ENCODE data around the gene USH1C.

USH1C gene

GRCh38 chr11:17556999-17557398 is 12.8 kb upstream of the USH1C start:
- Histone ChIP-seq H3F3A (ENCODE audit: insufficient read depth, low read length) (no peaks in the 10 kb centered on the region), H3K9ac (ENCODE audit: low read length) (no peak overlapping the region), H3K4me1 (ENCODE audit: low read length) (no peaks in the 10 kb centered on the region), H3K9me2 (replicated peaks; ENCODE audit: insufficient read depth, low read length) (no peaks in the 10 kb centered on the region), H3K27ac (ENCODE audit: low read length) (no peak overlapping the region), H3K27me3 (replicated peaks; ENCODE audit: insufficient read depth, low read length) (0 out of 2 replicates have a peak, but pooled peaks cover 3% of the 10 kb centered on the region), H4K20me1 (ENCODE audit: insufficient read depth, low read length) (no peaks in the 10 kb centered on the region), H3K9me3 (replicated peaks; ENCODE audit: insufficient read depth, low read length) (no peaks in the 10 kb centered on the region), H3K79me2 (ENCODE audit: low read length) (no peaks in the 10 kb centered on the region), H3K4me3 (ENCODE audit: low read length) (no peak overlapping the region), H3K4me2 (ENCODE audit: low read depth, low read length) (no peak overlapping the region), H2AFZ (ENCODE audit: low read length) (no peak overlapping the region), H3K36me3 (replicated peaks; ENCODE audit: insufficient read depth, low read length) (no peaks in the 10 kb centered on the region)
- no peak for DNase-seq
- no peak for TF ChIP-seq EZH2phosphoT487 (IDR thresholded peaks at IDR 0.05; ENCODE audit: low read length)
- TF ChIP-seq, protein P1, sequence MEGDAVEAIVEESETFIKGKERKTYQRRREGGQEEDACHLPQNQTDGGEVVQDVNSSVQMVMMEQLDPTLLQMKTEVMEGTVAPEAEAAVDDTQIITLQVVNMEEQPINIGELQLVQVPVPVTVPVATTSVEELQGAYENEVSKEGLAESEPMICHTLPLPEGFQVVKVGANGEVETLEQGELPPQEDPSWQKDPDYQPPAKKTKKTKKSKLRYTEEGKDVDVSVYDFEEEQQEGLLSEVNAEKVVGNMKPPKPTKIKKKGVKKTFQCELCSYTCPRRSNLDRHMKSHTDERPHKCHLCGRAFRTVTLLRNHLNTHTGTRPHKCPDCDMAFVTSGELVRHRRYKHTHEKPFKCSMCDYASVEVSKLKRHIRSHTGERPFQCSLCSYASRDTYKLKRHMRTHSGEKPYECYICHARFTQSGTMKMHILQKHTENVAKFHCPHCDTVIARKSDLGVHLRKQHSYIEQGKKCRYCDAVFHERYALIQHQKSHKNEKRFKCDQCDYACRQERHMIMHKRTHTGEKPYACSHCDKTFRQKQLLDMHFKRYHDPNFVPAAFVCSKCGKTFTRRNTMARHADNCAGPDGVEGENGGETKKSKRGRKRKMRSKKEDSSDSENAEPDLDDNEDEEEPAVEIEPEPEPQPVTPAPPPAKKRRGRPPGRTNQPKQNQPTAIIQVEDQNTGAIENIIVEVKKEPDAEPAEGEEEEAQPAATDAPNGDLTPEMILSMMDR (IDR thresholded peaks at IDR 0.05; ENCODE audit: low read length): no peak
- no peak for TF ChIP-seq EZH2 (optimal IDR thresholded peaks at IDR 0.05; ENCODE audit: low read depth, low read length)

GRCh38 chr11:17554487-17554886 is 10.3 kb upstream of the USH1C start:
- no peaks in the 10 kb centered on the region for H4K20me1 ChIP-seq (ENCODE audit: insufficient read depth, low read length)
- no peak overlapping the region for H3K4me2 ChIP-seq (ENCODE audit: low read depth, low read length)
- no peak overlapping the region for H3K27ac ChIP-seq (ENCODE audit: low read length)
- no peak overlapping the region for H3K9ac ChIP-seq (ENCODE audit: low read length)
- no peaks in the 10 kb centered on the region for H3K4me1 ChIP-seq (ENCODE audit: low read length)
- H3K36me3 ChIP-seq (replicated peaks; ENCODE audit: insufficient read depth, low read length): no peaks in the 10 kb centered on the region
- H3K4me3 ChIP-seq (ENCODE audit: low read length): no peak overlapping the region
- H3K27me3 ChIP-seq (replicated peaks; ENCODE audit: insufficient read depth, low read length): no peaks in the 10 kb centered on the region
- no peaks in the 10 kb centered on the region for H3K9me3 ChIP-seq (replicated peaks; ENCODE audit: insufficient read depth, low read length)
- TF ChIP-seq, protein P1 (IDR thresholded peaks at IDR 0.05; ENCODE audit: low read length): no peak
- TF ChIP-seq EZH2 (optimal IDR thresholded peaks at IDR 0.05; ENCODE audit: low read depth, low read length) (no peak), EZH2phosphoT487 (IDR thresholded peaks at IDR 0.05; ENCODE audit: low read length) (no peak)
- no peak for DNase-seq
- no peak overlapping the region for H2AFZ ChIP-seq (ENCODE audit: low read length)
- no peaks in the 10 kb centered on the region for H3F3A ChIP-seq (ENCODE audit: insufficient read depth, low read length)
- no peaks in the 10 kb centered on the region for H3K79me2 ChIP-seq (ENCODE audit: low read length)
- H3K9me2 ChIP-seq (replicated peaks; ENCODE audit: insufficient read depth, low read length): no peaks in the 10 kb centered on the region

DNA sequence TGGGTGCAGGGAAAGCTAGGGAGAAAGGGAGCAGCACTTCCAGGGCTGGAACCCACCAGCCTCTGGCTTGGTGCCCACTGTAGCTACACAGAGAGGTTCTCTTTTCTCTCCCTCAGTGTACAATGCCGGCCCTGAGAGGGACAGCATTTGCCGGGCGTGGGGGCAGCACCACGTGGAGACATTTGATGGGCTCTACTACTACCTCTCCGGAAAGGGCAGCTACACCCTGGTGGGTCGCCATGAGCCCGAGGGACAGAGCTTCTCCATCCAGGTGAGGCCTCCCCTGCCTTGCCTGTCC is 9.0 kb upstream of the USH1C start:
- H3K27ac ChIP-seq (ENCODE audit: low read length): no peak overlapping the region
- H3K9me3 ChIP-seq (replicated peaks; ENCODE audit: insufficient read depth, low read length): no peaks in the 10 kb centered on the region
- no peaks in the 10 kb centered on the region for H3F3A ChIP-seq (ENCODE audit: insufficient read depth, low read length)
- DNase-seq: no peak
- no peaks in the 10 kb centered on the region for H3K27me3 ChIP-seq (replicated peaks; ENCODE audit: insufficient read depth, low read length)
- H3K9me2 ChIP-seq (replicated peaks; ENCODE audit: insufficient read depth, low read length): no peaks in the 10 kb centered on the region
- H3K9ac ChIP-seq (ENCODE audit: low read length): no peak overlapping the region
- H3K36me3 ChIP-seq (replicated peaks; ENCODE audit: insufficient read depth, low read length): no peaks in the 10 kb centered on the region
- no peak for TF ChIP-seq EZH2 (optimal IDR thresholded peaks at IDR 0.05; ENCODE audit: low read depth, low read length)
- no peak overlapping the region for H2AFZ ChIP-seq (ENCODE audit: low read length)
- H3K4me3 ChIP-seq (ENCODE audit: low read length): no peak overlapping the region
- no peaks in the 10 kb centered on the region for H3K4me1 ChIP-seq (ENCODE audit: low read length)
- no peaks in the 10 kb centered on the region for H3K79me2 ChIP-seq (ENCODE audit: low read length)
- no peak overlapping the region for H3K4me2 ChIP-seq (ENCODE audit: low read depth, low read length)
- H4K20me1 ChIP-seq (ENCODE audit: insufficient read depth, low read length): no peaks in the 10 kb centered on the region

- Histone ChIP-seq H3K36me3 (replicated peaks; ENCODE audit: insufficient read depth, low read length) (no peaks in the 10 kb centered on the region), H3K79me2 (ENCODE audit: low read length) (no peaks in the 10 kb centered on the region), H3K9me3 (replicated peaks; ENCODE audit: insufficient read depth, low read length) (no peaks in the 10 kb centered on the region), H4K20me1 (ENCODE audit: insufficient read depth, low read length) (no peaks in the 10 kb centered on the region), H2AFZ (ENCODE audit: low read length) (no peak overlapping the region), H3K9ac (ENCODE audit: low read length) (no peak overlapping the region), H3K4me3 (ENCODE audit: low read length) (no peak overlapping the region), H3F3A (ENCODE audit: insufficient read depth, low read length) (no peaks in the 10 kb centered on the region), H3K4me1 (ENCODE audit: low read length) (no peaks in the 10 kb centered on the region), H3K27ac (ENCODE audit: low read length) (no peak overlapping the region), H3K27me3 (replicated peaks; ENCODE audit: insufficient read depth, low read length) (peaks cover 4% of the 10 kb centered on the region; the same call in 1 of the 2 replicates), H3K9me2 (replicated peaks; ENCODE audit: insufficient read depth, low read length) (no peaks in the 10 kb centered on the region), H3K4me2 (ENCODE audit: low read depth, low read length) (no peak overlapping the region)
- TF ChIP-seq EZH2 (optimal IDR thresholded peaks at IDR 0.05; ENCODE audit: low read depth, low read length) (no peak), EZH2phosphoT487 (IDR thresholded peaks at IDR 0.05; ENCODE audit: low read length) (no peak)
- TF ChIP-seq, protein P1 (IDR thresholded peaks at IDR 0.05; ENCODE audit: low read length): no peak
- DNase-seq: no peak
Measured at GRCh38 chr11:17552392-17553248, 8.4 kb upstream of the USH1C start.

Data from MM.1S (cell line).